Testis (tissue), 3 donors: Measurements from ENCODE around the gene SH3GL1. TPM values are rescaled to one million over a fixed set of nuclear protein-coding genes. Genes with fewer than 3 reads are reported as not detected.

Experiments
- DNase-seq: peaks from one replicate; pipeline ENCODE4 v3.0.0-alpha.2; 2019
- H3K27ac ChIP-seq, 2 donors: fragments of 200-600 bp; sonication (generic); one replicate each; pipeline ENCODE4 v1.5.1; 2019
- H3K27me3 ChIP-seq: fragments of 200-600 bp; sonication (generic); one replicate; pipeline ENCODE4 v1.5.1; 2019
- H3K36me3 ChIP-seq: fragments of 200-600 bp; sonication (generic); one replicate; pipeline ENCODE4 v1.5.1; 2017; ENCODE audit warnings: low read depth; ENCODE audit errors: missing control alignments
- H3K4me1 ChIP-seq: fragments of 200-600 bp; sonication (generic); one replicate; pipeline ENCODE4 v1.5.1; 2019
- H3K4me3 ChIP-seq, 2 donors: fragments of 200-600 bp; sonication (generic); one replicate each; pipeline ENCODE4 v1.5.1; 2017 to 2019
- H3K9me3 ChIP-seq: fragments of 200-600 bp; sonication (generic); one replicate; pipeline ENCODE4 v1.5.1; 2017
- POLR2A ChIP-seq: fragments of 450-650 bp; IDR thresholded peaks from one replicate; pipeline ENCODE4 v1.6.1; 2017; ENCODE audit warnings: antibody characterized with exemption, mild to moderate bottlenecking, moderate library complexity
- WGBS, 2 donors: methylation state at CpG; one replicate each; pipeline ENCODE4 v1.1.5; 2018; 5-methylcytosine and 5-hydroxymethylcytosine counted together
- intact Hi-C: fragments of 100-400 bp; cut with DNase I; formaldehyde crosslinking; loops from one replicate; pipeline ENCODE4 v1.15.1; 2023; ENCODE audit warnings: low total_unique reads
- polyA plus RNA-seq: library from polyadenylated mRNA; stranded (reverse); fragments of 350-450 nt; fragmentation: Illumina TruSeq; extraction: RNeasy Lipid Tissue Mini Kit (QIAGEN cat#74804); gene quantifications from one replicate; pipeline ENCODE4 v1.2.3, GENCODE V29; 2014; ENCODE audit warnings: low read depth, low replicate concordance; ENCODE audit not compliant: insufficient read depth
- total RNA-seq, 2 donors: library from RNA; depleted of rRNA; stranded (reverse); fragments of >200 nt; gene quantifications; one replicate each; pipeline ENCODE4 v1.2.3, GENCODE V29; 2016
- TF ChIP-seq, protein P1 (sequence below), 3 experiments: fragments of 450-650 bp in 2 of 3; fragments of 200-600 bp in 1 of 3; sonication (generic) in 1 of 3; IDR thresholded peaks; one replicate each; pipeline ENCODE4 v1.5.1; 2016 to 2019; ENCODE audit warnings: antibody characterized with exemption in 3 of 3, mild to moderate bottlenecking in 2 of 3, moderate library complexity in 1 of 3

Gene SH3GL1
- total and polyA plus RNA-seq, 3 donors from 2014 or later, result 41.6 to 53.4 (median 47.3) TPM

DNA sequence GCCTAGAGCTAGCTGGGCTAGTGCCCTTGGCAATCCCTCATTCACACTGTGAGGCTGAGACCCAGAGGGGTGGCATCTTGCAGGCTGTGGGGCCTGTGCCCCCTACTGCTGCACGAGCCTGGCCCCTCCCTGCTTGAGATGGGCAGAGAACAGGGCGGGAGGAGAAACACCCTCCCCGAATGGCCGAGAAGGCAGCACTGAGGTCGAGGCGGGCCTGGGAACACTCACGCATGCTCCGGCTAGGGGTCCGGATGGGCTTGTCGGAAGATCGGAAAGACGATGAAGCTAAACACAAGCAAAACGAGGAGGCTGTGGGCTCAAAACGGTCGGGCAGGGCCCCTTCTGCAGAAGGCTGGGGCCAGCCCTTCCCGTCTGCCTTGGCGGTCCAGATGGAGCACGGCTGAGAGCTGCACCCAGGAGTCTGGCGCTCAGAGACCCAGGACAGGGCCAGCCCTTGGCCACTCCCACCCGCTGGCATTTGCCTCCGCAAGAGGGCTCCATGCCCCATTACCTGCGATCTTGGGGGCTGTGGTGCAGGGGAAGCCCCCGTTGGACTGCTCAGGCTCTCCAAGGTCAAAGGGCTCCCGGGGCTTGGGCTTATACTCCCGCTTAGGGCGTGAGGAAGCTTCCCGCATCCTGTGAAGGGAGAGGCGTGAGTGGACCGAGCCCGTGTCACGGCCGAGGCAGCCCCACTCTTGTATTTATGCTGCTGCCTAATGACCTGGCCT lies 38.1 kb downstream of the SH3GL1 start:
- Histone ChIP-seq H3K4me3 (no peak overlapping the region), H3K9me3 (no peaks in the 10 kb centered on the region), H3K4me1 (peaks cover 23% of the 10 kb centered on the region), H3K27ac (no peak overlapping the region), H3K27me3 (no peaks in the 10 kb centered on the region), H3K36me3 (no peaks in the 10 kb centered on the region)
- intact Hi-C loops, result no loop called here
- TF ChIP-seq, protein P1, sequence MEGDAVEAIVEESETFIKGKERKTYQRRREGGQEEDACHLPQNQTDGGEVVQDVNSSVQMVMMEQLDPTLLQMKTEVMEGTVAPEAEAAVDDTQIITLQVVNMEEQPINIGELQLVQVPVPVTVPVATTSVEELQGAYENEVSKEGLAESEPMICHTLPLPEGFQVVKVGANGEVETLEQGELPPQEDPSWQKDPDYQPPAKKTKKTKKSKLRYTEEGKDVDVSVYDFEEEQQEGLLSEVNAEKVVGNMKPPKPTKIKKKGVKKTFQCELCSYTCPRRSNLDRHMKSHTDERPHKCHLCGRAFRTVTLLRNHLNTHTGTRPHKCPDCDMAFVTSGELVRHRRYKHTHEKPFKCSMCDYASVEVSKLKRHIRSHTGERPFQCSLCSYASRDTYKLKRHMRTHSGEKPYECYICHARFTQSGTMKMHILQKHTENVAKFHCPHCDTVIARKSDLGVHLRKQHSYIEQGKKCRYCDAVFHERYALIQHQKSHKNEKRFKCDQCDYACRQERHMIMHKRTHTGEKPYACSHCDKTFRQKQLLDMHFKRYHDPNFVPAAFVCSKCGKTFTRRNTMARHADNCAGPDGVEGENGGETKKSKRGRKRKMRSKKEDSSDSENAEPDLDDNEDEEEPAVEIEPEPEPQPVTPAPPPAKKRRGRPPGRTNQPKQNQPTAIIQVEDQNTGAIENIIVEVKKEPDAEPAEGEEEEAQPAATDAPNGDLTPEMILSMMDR (IDR thresholded peaks at IDR 0.05), result no peak
- no peak for TF ChIP-seq POLR2A
- no peak for DNase-seq
- 81 to 89% methylated on average over 21 to 29 of the region's 32 CpGs for WGBS, 2 donors

DNA sequence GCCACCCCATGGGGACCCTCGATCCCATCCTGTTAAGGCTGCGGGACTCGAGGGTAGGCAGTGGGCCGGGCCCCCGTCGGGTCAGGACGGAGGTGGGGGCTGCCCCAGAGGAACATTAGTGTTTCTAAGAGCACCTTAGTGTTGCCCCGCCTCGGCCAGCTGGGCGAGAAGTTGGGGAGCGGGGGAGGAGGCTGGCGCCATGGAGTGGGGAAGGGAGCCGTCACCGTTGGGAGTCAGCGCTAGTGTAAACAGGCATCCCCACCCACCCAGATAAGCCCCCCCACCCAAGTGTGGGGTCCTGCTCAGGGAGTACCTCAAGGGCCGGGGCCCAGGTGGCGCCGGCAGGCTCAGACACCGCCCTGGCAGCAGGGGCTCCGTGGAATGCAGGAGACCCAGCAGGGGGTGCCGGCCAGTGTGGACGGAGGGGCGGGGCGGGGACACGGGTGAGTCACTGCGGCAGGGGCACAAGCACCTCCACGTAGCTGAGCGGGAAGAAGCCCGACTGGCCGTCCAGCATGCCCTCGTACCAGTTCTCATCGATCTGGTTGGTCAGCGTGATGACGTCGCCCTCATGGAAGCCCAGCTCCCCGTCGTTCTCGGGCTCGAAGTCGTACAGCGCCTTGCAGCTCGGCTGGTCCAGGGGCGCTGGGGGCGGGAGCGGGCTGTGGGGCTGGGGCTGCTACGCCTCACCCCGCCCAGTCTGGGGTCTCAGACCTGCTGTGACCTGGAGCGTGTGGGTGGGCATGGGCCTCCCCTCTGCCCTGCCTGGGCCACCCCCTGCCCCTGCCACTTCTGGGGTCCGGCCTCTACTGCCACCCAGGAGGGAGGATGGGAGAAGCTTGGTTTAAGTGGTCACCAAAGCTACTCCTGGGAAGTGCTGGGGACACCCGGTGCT lies 38.9 kb downstream of the SH3GL1 start:
- no peak for DNase-seq
- intact Hi-C loops, result no loop called here
- peak overlapping the region; percentile 45 to 59 for H3K27ac ChIP-seq

GRCh38 chr19:4360641-4361151 lies 39.7 kb downstream of the SH3GL1 start:
- TF ChIP-seq POLR2A, result no peak
- TF ChIP-seq, protein P1 (IDR thresholded peaks at IDR 0.05), result no peak
- 57 to 81% methylated on average over 4 to 12 of the region's 12 CpGs for WGBS, 2 donors
- Histone ChIP-seq H3K27me3 (no peaks in the 10 kb centered on the region), H3K27ac (peak overlapping the region; percentile 45 to 59), H3K9me3 (no peaks in the 10 kb centered on the region), H3K4me1 (peaks cover 23% of the 10 kb centered on the region), H3K4me3 (no peak overlapping the region), H3K36me3 (no peaks in the 10 kb centered on the region)
- peak; percentile 58 for DNase-seq
- intact Hi-C loops, result no loop called here

More for the DNA sequence above, 38.9 kb downstream of the SH3GL1 start:
- Histone ChIP-seq H3K36me3 (no peaks in the 10 kb centered on the region), H3K27me3 (no peaks in the 10 kb centered on the region), H3K4me1 (peaks cover 23% of the 10 kb centered on the region), H3K4me3 (no peak overlapping the region), H3K9me3 (no peaks in the 10 kb centered on the region)
- WGBS, 2 donors, result 80% methylated on average over 50 of the region's 50 CpGs; no CpG with 5 or more reads in 1 of the 2 donors
- TF ChIP-seq POLR2A, result no peak
- TF ChIP-seq, protein P1 (IDR thresholded peaks at IDR 0.05), result no peak

- Histone ChIP-seq H3K36me3 (no peaks in the 10 kb centered on the region), H3K27ac (peak overlapping the region; percentile 45 to 59)
- WGBS, 2 donors, result 67 to 74% methylated on average over 8 to 9 of the region's 9 CpGs
Measured at GRCh38 chr19:4360081-4360569, 40.2 kb downstream of the SH3GL1 start.

More at GRCh38 chr19:4360081-4360569, 40.2 kb downstream of the SH3GL1 start:
- Histone ChIP-seq H3K4me1 (peaks cover 23% of the 10 kb centered on the region), H3K27me3 (no peaks in the 10 kb centered on the region), H3K4me3 (no peak overlapping the region), H3K9me3 (no peaks in the 10 kb centered on the region)
- no peak for DNase-seq
- intact Hi-C loops, result no loop called here
- TF ChIP-seq, protein P1 (IDR thresholded peaks at IDR 0.05), result no peak
- TF ChIP-seq POLR2A, result no peak
